ENCODE results near the gene IRX3.

Gene IRX3

DNA sequence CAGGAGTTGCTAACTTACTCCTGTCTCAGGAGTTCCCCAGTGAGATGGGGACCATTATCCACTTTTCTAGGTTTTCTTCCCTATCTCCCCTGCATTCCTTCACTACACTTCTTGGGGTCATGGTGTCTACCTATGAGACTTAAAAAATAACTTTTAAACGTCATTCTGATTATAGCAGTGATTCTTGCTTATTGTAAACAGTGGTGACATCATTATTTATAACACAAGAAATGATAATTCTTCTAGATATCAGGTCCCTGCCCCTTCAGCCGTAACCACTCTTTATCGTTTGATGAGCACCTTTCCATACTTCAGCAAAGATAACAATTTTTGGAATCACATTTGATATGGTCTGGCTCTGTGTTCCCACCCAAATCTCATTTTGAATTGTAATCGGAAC is 27.2 kb upstream of the IRX3 start:
- no peak for DNase-seq (ENCODE audit: low read depth in 1 of 2, low spot score in 1 of 2)
- H3K27ac ChIP-seq (replicated peaks) = no peak overlapping the region
- TF ChIP-seq POLR2AphosphoS5 (IDR thresholded peaks at IDR 0.05; ENCODE audit: low read depth) (no peak), SPI1 (IDR thresholded peaks at IDR 0.05; ENCODE audit: borderline replicate concordance, low read depth) (no peak), GABPA (IDR thresholded peaks at IDR 0.05; ENCODE audit: low read depth) (no peak)
- TF ChIP-seq, protein P1, sequence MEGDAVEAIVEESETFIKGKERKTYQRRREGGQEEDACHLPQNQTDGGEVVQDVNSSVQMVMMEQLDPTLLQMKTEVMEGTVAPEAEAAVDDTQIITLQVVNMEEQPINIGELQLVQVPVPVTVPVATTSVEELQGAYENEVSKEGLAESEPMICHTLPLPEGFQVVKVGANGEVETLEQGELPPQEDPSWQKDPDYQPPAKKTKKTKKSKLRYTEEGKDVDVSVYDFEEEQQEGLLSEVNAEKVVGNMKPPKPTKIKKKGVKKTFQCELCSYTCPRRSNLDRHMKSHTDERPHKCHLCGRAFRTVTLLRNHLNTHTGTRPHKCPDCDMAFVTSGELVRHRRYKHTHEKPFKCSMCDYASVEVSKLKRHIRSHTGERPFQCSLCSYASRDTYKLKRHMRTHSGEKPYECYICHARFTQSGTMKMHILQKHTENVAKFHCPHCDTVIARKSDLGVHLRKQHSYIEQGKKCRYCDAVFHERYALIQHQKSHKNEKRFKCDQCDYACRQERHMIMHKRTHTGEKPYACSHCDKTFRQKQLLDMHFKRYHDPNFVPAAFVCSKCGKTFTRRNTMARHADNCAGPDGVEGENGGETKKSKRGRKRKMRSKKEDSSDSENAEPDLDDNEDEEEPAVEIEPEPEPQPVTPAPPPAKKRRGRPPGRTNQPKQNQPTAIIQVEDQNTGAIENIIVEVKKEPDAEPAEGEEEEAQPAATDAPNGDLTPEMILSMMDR (IDR thresholded peaks at IDR 0.05; ENCODE audit: insufficient read depth, low read length) = no peak
- TF ChIP-seq, protein P2, sequence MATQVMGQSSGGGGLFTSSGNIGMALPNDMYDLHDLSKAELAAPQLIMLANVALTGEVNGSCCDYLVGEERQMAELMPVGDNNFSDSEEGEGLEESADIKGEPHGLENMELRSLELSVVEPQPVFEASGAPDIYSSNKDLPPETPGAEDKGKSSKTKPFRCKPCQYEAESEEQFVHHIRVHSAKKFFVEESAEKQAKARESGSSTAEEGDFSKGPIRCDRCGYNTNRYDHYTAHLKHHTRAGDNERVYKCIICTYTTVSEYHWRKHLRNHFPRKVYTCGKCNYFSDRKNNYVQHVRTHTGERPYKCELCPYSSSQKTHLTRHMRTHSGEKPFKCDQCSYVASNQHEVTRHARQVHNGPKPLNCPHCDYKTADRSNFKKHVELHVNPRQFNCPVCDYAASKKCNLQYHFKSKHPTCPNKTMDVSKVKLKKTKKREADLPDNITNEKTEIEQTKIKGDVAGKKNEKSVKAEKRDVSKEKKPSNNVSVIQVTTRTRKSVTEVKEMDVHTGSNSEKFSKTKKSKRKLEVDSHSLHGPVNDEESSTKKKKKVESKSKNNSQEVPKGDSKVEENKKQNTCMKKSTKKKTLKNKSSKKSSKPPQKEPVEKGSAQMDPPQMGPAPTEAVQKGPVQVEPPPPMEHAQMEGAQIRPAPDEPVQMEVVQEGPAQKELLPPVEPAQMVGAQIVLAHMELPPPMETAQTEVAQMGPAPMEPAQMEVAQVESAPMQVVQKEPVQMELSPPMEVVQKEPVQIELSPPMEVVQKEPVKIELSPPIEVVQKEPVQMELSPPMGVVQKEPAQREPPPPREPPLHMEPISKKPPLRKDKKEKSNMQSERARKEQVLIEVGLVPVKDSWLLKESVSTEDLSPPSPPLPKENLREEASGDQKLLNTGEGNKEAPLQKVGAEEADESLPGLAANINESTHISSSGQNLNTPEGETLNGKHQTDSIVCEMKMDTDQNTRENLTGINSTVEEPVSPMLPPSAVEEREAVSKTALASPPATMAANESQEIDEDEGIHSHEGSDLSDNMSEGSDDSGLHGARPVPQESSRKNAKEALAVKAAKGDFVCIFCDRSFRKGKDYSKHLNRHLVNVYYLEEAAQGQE (IDR thresholded peaks at IDR 0.05; ENCODE audit: insufficient replicate concordance, low read depth) = no peak
- H3K27me3 ChIP-seq (ENCODE audit: insufficient read depth, poor library complexity, severe bottlenecking) = no peaks in the 10 kb centered on the region
- H3K4me3 ChIP-seq (replicated peaks; ENCODE audit: insufficient read depth, low read length) = no peak overlapping the region

DNA sequence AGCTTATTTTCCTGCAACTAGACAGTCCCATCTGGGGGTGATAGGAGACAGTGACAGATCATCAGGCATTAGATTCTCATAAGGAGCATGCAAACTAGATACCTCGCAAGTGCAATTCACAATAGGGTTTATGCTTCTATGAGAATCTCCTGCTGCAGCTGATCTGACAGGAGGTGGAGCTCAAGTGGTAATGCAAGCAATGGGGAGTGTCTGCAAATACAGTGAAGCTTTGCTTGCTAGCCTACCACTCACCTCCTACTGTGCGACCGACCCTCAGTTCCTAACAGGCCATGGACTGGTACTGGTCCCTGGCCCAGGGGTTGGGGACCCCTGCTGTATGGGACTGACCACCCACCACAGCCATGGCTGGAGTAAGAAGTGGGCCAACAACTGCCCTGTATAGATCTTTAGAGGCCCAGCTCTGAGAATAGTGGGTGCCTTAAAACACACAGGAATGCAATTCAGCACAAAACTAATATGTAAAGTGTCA is 26.0 kb upstream of the IRX3 start:
- H3K4me3 ChIP-seq (replicated peaks; ENCODE audit: insufficient read depth, low read length) = no peak overlapping the region
- TF ChIP-seq SPI1 (IDR thresholded peaks at IDR 0.05; ENCODE audit: borderline replicate concordance, low read depth) = no peak
- TF ChIP-seq, protein P1 (IDR thresholded peaks at IDR 0.05; ENCODE audit: insufficient read depth, low read length) = no peak
- TF ChIP-seq GABPA (IDR thresholded peaks at IDR 0.05; ENCODE audit: low read depth) = no peak
- TF ChIP-seq POLR2AphosphoS5 (IDR thresholded peaks at IDR 0.05; ENCODE audit: low read depth) = no peak
- TF ChIP-seq, protein P2 (IDR thresholded peaks at IDR 0.05; ENCODE audit: insufficient replicate concordance, low read depth) = no peak
- H3K27me3 ChIP-seq (ENCODE audit: insufficient read depth, poor library complexity, severe bottlenecking) = no peaks in the 10 kb centered on the region
- no peak for DNase-seq (ENCODE audit: low read depth in 1 of 2, low spot score in 1 of 2)
- no peak overlapping the region for H3K27ac ChIP-seq (replicated peaks)

DNA sequence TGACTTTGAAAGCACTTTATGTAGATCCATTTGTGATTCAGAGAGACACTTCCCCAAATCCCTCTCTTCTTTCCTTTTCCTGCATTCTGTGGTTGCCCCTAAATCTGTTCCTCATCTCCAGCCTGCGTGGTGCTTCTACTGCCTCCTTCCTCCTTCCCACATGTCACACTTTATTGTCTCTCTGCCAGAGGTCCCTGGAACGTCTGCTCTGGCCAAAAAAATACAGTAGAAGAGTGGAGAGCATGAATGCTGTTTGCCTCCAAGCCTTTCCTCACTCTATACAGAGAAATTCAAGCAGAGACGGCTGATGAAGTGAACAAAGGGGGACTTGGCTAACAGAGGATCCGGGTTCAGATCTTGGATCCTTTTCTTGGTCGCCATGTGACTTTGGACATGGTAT is 22.8 kb upstream of the IRX3 start:
- TF ChIP-seq GABPA (IDR thresholded peaks at IDR 0.05; ENCODE audit: low read depth) = no peak
- TF ChIP-seq, protein P2 (IDR thresholded peaks at IDR 0.05; ENCODE audit: insufficient replicate concordance, low read depth) = no peak
- TF ChIP-seq, protein P1 (IDR thresholded peaks at IDR 0.05; ENCODE audit: insufficient read depth, low read length) = no peak
- no peak for TF ChIP-seq SPI1 (IDR thresholded peaks at IDR 0.05; ENCODE audit: borderline replicate concordance, low read depth)
- no peak for TF ChIP-seq POLR2AphosphoS5 (IDR thresholded peaks at IDR 0.05; ENCODE audit: low read depth)
- no peak for DNase-seq (ENCODE audit: low read depth in 1 of 2, low spot score in 1 of 2)
- Histone ChIP-seq H3K27me3 (ENCODE audit: insufficient read depth, poor library complexity, severe bottlenecking) (no peaks in the 10 kb centered on the region), H3K27ac (replicated peaks) (no peak overlapping the region), H3K4me3 (replicated peaks; ENCODE audit: insufficient read depth, low read length) (no peak overlapping the region)

Measured in HL-60 (cell line).